Mucosa of descending colon (tissue), 3 donors: Measurements from ENCODE around the gene UNKL. TPM values are rescaled to one million over a fixed set of nuclear protein-coding genes. Genes with fewer than 3 reads are reported as not detected.

Experiments
- ATAC-seq: fragments of 200-7000 bp; cut with Tn5 transposase; one replicate; pipeline ENCODE4 v1.9.1; 2020; ENCODE audit warnings: mild to moderate bottlenecking, moderate library complexity
- DNase-seq, 3 donors: peaks; one replicate each; pipeline ENCODE4 v3.0.0-alpha.2; 2020
- H3K36me3 ChIP-seq: fragments of 200-600 bp; one replicate; pipeline ENCODE4 v1.8.0; 2021; ENCODE audit warnings: low read depth, mild to moderate bottlenecking
- H3K4me1 ChIP-seq: fragments of 200-600 bp; one replicate; pipeline ENCODE4 v1.8.0; 2021; ENCODE audit warnings: low read depth, mild to moderate bottlenecking
- H3K4me3 ChIP-seq: fragments of 200-600 bp; one replicate; pipeline ENCODE4 v1.8.0; 2021; ENCODE audit warnings: mild to moderate bottlenecking
- H3K9me3 ChIP-seq: fragments of 200-600 bp; one replicate; pipeline ENCODE4 v1.8.0; 2021; ENCODE audit warnings: mild to moderate bottlenecking
- intact Hi-C, 2 donors: fragments of 100-400 bp; cut with DNase I in 1 of 2; cut with micrococcal nuclease in 1 of 2; formaldehyde crosslinking; loops; one replicate each; pipeline versions ENCODE4 v1.11.0 to v1.11.1; 2022; cut with DNase I, micrococcal nuclease
- total RNA-seq, 3 donors: library from RNA; stranded (reverse); fragmentation: NEBNext Ultra II Directional in 2 of 3; extraction: Animal tissue kit (Norgen Biotek cat#: 25700) in 2 of 3; gene quantifications; one replicate each; pipeline versions ENCODE4 v1.2.1 to v1.2.4, GENCODE V29; 2021 to 2023
- TF ChIP-seq, protein P1 (sequence below): fragments of 200-600 bp; IDR thresholded peaks from one replicate; pipeline ENCODE4 v1.8.0; 2022; ENCODE audit warnings: antibody characterized with exemption, mild to moderate bottlenecking
- donor health status: DM: no; HTN: no; CAD: no; lungs with moderate emphysema.
- donor health status: DM: no; HTN: no; CAD: no.
- donor health status: DM: no; HTN: yes; CAD: no.

UNKL gene
- total RNA-seq, 3 donors from 2014 or later: 16.2 to 36.5 (median 28.2) TPM

DNA sequence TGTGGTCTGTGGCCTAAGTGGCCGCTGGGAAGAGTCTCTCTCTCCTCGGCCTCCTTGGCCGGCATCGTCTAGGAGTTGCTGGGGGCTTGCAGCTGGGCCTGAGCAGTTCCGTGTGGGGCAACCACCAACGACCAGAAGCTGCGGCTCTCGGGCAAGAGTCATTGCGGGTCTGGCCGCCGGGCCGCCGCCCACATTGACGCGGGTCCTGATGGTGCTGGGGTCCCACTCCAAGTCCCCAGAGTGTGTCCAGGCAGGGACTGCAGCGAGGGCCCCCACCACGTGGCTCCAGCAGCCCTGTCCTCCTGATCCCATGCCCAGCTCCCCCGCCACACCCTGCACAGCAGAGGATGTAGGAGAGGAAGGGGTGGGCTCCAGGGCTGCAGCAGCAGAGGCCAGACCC, 30.9 kb downstream of the UNKL start:
- H3K36me3 ChIP-seq: no peaks in the 10 kb centered on the region
- no peak overlapping the region for H3K4me3 ChIP-seq
- H3K9me3 ChIP-seq: no peaks in the 10 kb centered on the region
- H3K4me1 ChIP-seq: peaks cover 7% of the 10 kb centered on the region
- intact Hi-C loops: no loop called here
- TF ChIP-seq, protein P1, sequence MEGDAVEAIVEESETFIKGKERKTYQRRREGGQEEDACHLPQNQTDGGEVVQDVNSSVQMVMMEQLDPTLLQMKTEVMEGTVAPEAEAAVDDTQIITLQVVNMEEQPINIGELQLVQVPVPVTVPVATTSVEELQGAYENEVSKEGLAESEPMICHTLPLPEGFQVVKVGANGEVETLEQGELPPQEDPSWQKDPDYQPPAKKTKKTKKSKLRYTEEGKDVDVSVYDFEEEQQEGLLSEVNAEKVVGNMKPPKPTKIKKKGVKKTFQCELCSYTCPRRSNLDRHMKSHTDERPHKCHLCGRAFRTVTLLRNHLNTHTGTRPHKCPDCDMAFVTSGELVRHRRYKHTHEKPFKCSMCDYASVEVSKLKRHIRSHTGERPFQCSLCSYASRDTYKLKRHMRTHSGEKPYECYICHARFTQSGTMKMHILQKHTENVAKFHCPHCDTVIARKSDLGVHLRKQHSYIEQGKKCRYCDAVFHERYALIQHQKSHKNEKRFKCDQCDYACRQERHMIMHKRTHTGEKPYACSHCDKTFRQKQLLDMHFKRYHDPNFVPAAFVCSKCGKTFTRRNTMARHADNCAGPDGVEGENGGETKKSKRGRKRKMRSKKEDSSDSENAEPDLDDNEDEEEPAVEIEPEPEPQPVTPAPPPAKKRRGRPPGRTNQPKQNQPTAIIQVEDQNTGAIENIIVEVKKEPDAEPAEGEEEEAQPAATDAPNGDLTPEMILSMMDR: no peak
- no peak for ATAC-seq
- DNase-seq: no peak

DNA sequence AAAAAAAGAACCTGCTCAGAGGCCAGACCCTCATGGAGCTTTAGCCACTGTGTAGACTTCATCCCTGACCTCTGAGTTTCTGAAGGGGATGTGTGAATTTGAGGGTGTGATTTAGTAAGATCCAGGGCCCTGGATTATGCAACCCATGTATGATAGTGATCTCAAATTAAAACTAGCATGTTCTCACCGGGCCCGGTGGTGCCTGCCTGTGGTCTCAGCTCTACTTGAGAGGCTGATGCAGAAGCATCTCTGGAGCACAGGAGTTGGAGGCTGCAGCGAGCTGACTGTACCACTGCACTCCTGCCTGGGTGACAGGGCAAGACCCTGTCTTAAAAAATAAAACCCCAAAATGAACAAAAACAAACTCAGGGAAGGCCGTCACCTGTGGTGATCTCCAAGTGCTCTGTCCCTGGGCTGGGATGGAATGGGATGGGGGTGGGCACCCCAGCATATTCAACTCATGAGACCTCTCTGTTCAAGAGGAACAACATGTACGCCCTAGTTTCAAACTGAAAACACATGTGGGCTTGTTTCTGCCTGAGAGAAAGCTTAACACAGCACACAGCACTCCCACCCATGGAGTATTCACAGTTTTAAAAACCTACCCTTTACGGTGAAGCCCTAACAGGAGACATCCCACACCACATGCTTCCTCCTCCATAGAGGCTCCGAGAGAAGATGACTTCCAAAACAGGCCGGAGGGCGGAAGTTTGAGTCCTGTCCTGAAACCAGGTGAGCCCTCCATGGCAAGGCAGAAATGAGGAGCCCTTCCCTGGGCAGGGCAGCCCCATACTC, 32.7 kb downstream of the UNKL start:
- no peak for ATAC-seq
- no peak for DNase-seq
- Histone ChIP-seq H3K4me1 (peaks cover 8% of the 10 kb centered on the region), H3K9me3 (no peaks in the 10 kb centered on the region), H3K36me3 (no peaks in the 10 kb centered on the region), H3K4me3 (no peak overlapping the region)
- intact Hi-C loops: no loop called here
- TF ChIP-seq, protein P1: no peak

DNA sequence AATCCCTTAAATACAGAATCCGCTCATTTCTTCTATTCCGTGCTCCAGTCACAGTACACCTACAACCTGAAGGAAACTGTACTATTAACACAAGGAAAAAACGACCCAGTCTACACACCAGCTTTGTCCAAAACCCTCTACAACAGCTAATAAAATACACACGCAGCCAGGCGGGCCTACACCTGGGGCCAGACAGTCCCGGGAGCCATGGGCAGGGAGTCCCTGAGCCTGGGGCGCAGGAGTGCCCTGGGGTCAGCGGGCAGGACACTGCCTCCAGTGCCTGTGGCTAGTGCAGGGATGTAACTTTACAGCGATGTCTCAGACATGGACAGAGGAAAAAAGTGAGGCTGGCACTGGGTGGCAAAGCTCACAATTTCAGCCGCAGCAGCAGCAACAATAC, 34.3 kb downstream of the UNKL start:
- ATAC-seq (no peak), DNase-seq (no peak)
- TF ChIP-seq, protein P1: no peak
- peaks cover 8% of the 10 kb centered on the region for H3K4me1 ChIP-seq
- intact Hi-C loops: no loop called here
- no peak overlapping the region for H3K4me3 ChIP-seq
- H3K36me3 ChIP-seq: no peaks in the 10 kb centered on the region
- no peaks in the 10 kb centered on the region for H3K9me3 ChIP-seq

DNA sequence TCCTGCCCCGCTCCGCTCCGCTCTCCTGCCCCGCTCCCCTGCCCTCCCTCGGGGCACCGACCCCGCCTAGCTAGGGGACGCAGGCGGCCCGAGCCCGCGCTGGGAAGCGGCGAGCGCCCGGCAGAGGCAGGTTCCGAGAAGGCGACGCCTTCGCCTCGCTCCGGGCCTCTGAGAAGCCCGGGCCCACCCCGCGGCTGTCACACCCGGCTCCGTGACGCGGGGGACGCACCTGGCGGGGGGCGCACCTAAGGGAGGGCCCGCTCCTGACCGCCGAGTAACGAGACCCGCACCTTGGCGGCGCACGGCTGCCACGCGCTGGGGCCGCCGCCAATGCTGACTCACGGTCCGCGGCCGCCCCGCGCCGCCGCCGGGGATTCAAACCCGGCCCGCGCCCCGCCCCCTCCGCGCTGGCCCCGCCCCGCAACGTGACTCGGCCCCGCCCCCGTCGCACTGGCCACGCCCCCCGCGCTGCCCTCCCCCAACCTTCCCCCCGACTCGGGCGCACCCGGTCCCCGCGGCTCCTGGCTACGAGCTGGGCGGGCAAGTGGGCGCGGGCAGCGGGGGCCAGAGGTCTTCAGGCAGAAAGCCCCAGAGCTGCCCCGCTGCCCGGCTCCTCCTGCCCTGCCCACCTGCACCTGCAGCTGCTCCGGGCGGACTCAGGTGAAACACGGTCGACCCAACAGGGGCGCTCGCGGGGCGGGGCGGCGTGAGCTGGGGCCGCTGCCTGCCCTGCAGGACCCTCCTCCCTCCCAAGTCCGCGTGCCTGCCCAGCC, 35.0 kb downstream of the UNKL start:
- Histone ChIP-seq H3K4me3 (no peak overlapping the region), H3K36me3 (no peaks in the 10 kb centered on the region), H3K4me1 (peaks cover 8% of the 10 kb centered on the region), H3K9me3 (no peaks in the 10 kb centered on the region)
- intact Hi-C loops: no loop called here
- ATAC-seq (peak; percentile 96), DNase-seq (peak in 2 of 3 donors; percentile 74 to 79)
- TF ChIP-seq, protein P1: no peak

DNA sequence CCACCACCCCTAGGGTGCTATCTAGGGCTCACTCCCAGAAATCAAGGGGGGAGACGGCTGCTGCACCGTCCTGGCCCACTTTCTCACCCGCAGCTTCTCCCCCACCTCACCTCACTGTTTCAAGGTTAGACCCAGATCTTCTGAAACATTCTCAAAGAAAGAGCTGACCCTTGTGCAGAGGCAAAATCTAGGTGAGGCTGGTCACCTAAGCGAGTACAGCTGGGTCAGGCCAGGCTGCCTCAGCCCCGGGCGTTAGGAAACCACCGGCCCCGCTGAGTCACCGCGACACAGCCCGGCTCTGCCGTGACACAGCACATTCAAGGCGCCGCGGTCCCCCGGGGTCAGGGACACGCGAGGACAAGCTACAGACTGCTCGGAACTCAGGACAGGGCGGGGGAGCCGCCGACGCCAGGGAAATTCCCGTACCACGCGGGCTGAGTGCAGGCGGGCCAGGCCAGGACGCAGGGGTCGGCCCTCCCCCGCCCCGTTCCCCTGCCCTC, 35.6 kb downstream of the UNKL start:
- Histone ChIP-seq H3K9me3 (no peaks in the 10 kb centered on the region), H3K4me3 (no peak overlapping the region), H3K36me3 (no peaks in the 10 kb centered on the region), H3K4me1 (peaks cover 8% of the 10 kb centered on the region)
- DNase-seq (peak; percentile 52 to 85 (median 73)), ATAC-seq (peak; percentile 80)
- intact Hi-C loops: no loop called here
- TF ChIP-seq, protein P1: no peak
